ENCODE measurements around the gene COPS3. TPM values are rescaled to one million over a fixed set of nuclear protein-coding genes. Genes with fewer than 3 reads are reported as not detected.

Gene COPS3
- polyA plus RNA-seq, 1 donor from 2014 or later = 213 TPM

DNA sequence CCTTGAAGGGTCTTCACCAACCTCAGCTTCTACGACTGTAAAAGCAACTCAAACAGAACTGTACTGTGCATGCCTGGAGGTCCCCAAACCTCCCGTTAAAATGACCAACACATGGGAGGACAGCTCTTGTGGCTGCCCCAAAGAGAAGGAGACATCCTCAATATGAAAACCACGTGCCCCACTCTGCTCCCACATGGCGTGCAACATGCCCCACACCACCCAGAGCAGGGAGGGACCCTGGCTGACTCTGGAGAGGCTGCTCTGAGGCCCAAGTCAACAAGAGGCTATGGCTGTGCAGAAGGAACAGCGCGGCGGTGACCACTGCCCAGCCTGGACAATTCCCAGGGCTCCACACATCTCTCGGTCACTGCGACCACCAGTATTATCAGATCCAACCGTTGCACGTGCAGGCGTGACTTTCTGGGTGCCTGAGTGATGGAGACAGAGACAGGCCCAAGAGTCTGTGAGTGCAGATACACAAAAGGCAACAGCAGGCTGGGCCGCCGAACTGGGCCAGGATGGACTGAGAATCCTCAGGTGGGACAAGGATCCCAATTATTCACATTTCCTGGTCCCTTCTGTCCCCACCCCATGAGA, 76.3 kb downstream of the COPS3 start:
- H2AFZ ChIP-seq (ENCODE audit: low read depth, low read length) = no peak overlapping the region
- no peak overlapping the region for H3K9ac ChIP-seq (ENCODE audit: low read length)
- no peaks in the 10 kb centered on the region for H3F3A ChIP-seq (ENCODE audit: insufficient read depth, low read length, poor library complexity, severe bottlenecking)
- no peaks in the 10 kb centered on the region for H4K20me1 ChIP-seq (ENCODE audit: insufficient read depth)
- no peaks in the 10 kb centered on the region for H3K79me2 ChIP-seq (replicated peaks; ENCODE audit: insufficient read depth, low read length)
- H3K27me3 ChIP-seq (ENCODE audit: insufficient read depth, low read depth, low read length) = no peaks in the 10 kb centered on the region
- TF ChIP-seq POLR2AphosphoS5 (IDR thresholded peaks at IDR 0.05) = no peak
- no peak overlapping the region for H3K4me2 ChIP-seq (ENCODE audit: low read length)
- no peak overlapping the region for H3K4me3 ChIP-seq (ENCODE audit: low read length)
- no peaks in the 10 kb centered on the region for H3K9me3 ChIP-seq (ENCODE audit: low read length)
- no peaks in the 10 kb centered on the region for H3K9me2 ChIP-seq (ENCODE audit: insufficient read depth, low read length)
- H3K27ac ChIP-seq (ENCODE audit: low read length) = no peak overlapping the region
- H3K36me3 ChIP-seq (ENCODE audit: insufficient read depth, low read length) = no peaks in the 10 kb centered on the region

DNA sequence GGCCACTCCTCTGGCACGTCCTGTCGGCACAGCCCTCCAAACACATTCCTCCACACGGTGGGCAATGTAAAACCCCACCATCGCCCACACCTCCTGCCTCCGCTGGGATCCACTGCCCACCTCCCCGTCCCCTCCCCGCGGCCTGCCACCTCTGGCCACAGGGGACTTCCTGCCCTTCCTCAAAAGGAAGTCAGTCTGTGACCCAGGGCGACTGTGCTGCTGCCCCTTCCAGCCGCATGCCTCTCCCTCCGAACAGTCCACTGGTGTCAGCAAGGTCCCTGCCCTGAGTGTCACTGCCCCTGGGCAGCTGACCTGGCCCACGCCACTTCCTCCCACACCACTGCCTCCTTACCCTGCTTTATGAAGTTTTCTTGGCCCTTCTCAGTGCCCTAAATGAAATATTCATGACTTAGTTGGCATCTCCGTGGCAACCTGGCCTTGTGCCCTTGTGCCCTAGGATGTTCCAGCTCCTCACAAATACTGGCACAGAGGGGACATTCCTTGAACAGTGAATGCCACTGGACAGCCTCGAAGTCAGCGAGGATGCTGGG, 76.9 kb downstream of the COPS3 start:
- no peaks in the 10 kb centered on the region for H3K27me3 ChIP-seq (ENCODE audit: insufficient read depth, low read depth, low read length)
- H3K79me2 ChIP-seq (replicated peaks; ENCODE audit: insufficient read depth, low read length) = no peaks in the 10 kb centered on the region
- H2AFZ ChIP-seq (ENCODE audit: low read depth, low read length) = no peak overlapping the region
- no peak for TF ChIP-seq EP300 (conservative IDR thresholded peaks at IDR 0.05; ENCODE audit: poor library complexity, severe bottlenecking)
- TF ChIP-seq EZH2 (IDR thresholded peaks at IDR 0.05; ENCODE audit: borderline replicate concordance, insufficient read depth, low read length, poor library complexity, severe bottlenecking) = no peak
- TF ChIP-seq, protein P1, sequence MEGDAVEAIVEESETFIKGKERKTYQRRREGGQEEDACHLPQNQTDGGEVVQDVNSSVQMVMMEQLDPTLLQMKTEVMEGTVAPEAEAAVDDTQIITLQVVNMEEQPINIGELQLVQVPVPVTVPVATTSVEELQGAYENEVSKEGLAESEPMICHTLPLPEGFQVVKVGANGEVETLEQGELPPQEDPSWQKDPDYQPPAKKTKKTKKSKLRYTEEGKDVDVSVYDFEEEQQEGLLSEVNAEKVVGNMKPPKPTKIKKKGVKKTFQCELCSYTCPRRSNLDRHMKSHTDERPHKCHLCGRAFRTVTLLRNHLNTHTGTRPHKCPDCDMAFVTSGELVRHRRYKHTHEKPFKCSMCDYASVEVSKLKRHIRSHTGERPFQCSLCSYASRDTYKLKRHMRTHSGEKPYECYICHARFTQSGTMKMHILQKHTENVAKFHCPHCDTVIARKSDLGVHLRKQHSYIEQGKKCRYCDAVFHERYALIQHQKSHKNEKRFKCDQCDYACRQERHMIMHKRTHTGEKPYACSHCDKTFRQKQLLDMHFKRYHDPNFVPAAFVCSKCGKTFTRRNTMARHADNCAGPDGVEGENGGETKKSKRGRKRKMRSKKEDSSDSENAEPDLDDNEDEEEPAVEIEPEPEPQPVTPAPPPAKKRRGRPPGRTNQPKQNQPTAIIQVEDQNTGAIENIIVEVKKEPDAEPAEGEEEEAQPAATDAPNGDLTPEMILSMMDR (IDR thresholded peaks at IDR 0.05; ENCODE audit: poor library complexity, severe bottlenecking) = no peak
- TF ChIP-seq RAD21 (conservative IDR thresholded peaks at IDR 0.05) = no peak
- H3K4me3 ChIP-seq (ENCODE audit: low read length) = no peak overlapping the region
- H3K36me3 ChIP-seq (ENCODE audit: insufficient read depth, low read length) = no peaks in the 10 kb centered on the region
- no peaks in the 10 kb centered on the region for H3K9me2 ChIP-seq (ENCODE audit: insufficient read depth, low read length)
- no peaks in the 10 kb centered on the region for H3K9me3 ChIP-seq (ENCODE audit: low read length)
- no peaks in the 10 kb centered on the region for H3F3A ChIP-seq (ENCODE audit: insufficient read depth, low read length, poor library complexity, severe bottlenecking)
- no peaks in the 10 kb centered on the region for H4K20me1 ChIP-seq (ENCODE audit: insufficient read depth)
- H3K4me2 ChIP-seq (ENCODE audit: low read length) = no peak overlapping the region
- H3K9ac ChIP-seq (ENCODE audit: low read length) = no peak overlapping the region
- H3K27ac ChIP-seq (ENCODE audit: low read length) = no peak overlapping the region

DNA sequence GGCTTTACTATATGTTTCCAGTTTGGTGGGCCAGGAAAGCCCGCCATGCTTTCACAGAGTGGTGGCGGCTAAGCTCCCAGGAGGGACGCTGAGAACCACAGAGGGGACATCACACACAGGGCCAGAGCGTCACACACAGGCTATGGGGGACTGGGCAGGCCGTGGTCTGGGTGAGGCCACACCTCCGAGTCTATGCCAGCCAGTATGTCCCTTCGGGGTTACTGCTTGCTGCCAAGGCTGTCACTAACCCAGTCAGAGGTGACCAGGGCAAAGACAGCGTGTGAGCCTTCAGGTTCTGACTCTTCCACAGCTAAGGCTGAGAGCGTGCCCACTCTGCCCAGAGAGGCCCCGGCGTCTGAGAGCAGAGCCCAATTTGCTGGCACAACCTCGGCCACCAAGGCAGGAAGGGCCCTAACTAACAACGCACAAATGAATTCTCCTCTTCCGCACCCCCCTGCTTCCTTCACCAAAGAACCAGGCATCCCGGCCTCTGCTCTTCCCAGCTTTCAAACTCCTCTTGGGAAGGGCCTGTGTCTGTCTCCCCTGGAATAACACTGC, 77.8 kb downstream of the COPS3 start:
- Histone ChIP-seq H3K27ac (ENCODE audit: low read length) (no peak overlapping the region), H3K9me2 (ENCODE audit: insufficient read depth, low read length) (no peaks in the 10 kb centered on the region), H3K27me3 (ENCODE audit: insufficient read depth, low read depth, low read length) (no peaks in the 10 kb centered on the region), H3F3A (ENCODE audit: insufficient read depth, low read length, poor library complexity, severe bottlenecking) (no peaks in the 10 kb centered on the region), H3K9me3 (ENCODE audit: low read length) (no peaks in the 10 kb centered on the region), H3K79me2 (replicated peaks; ENCODE audit: insufficient read depth, low read length) (no peaks in the 10 kb centered on the region), H2AFZ (ENCODE audit: low read depth, low read length) (no peak overlapping the region), H3K9ac (ENCODE audit: low read length) (no peak overlapping the region), H3K36me3 (ENCODE audit: insufficient read depth, low read length) (no peaks in the 10 kb centered on the region), H3K4me3 (ENCODE audit: low read length) (no peak overlapping the region), H4K20me1 (ENCODE audit: insufficient read depth) (no peaks in the 10 kb centered on the region), H3K4me2 (ENCODE audit: low read length) (no peak overlapping the region)
- no peak for TF ChIP-seq MXI1 (conservative IDR thresholded peaks at IDR 0.05; ENCODE audit: poor library complexity, severe bottlenecking)
- TF ChIP-seq POLR2AphosphoS5 (IDR thresholded peaks at IDR 0.05) = no peak
- TF ChIP-seq TAF1 (IDR thresholded peaks at IDR 0.05; ENCODE audit: low read depth) = no peak
- TF ChIP-seq RAD21 (conservative IDR thresholded peaks at IDR 0.05) = no peak
- no peak for TF ChIP-seq EZH2 (IDR thresholded peaks at IDR 0.05; ENCODE audit: borderline replicate concordance, insufficient read depth, low read length, poor library complexity, severe bottlenecking)
- TF ChIP-seq EP300 (conservative IDR thresholded peaks at IDR 0.05; ENCODE audit: poor library complexity, severe bottlenecking) = no peak
- no peak for TF ChIP-seq SMC3 (conservative IDR thresholded peaks at IDR 0.05; ENCODE audit: poor library complexity)
- TF ChIP-seq, protein P1 (IDR thresholded peaks at IDR 0.05; ENCODE audit: poor library complexity, severe bottlenecking) = no peak
- TF ChIP-seq, protein P2, sequence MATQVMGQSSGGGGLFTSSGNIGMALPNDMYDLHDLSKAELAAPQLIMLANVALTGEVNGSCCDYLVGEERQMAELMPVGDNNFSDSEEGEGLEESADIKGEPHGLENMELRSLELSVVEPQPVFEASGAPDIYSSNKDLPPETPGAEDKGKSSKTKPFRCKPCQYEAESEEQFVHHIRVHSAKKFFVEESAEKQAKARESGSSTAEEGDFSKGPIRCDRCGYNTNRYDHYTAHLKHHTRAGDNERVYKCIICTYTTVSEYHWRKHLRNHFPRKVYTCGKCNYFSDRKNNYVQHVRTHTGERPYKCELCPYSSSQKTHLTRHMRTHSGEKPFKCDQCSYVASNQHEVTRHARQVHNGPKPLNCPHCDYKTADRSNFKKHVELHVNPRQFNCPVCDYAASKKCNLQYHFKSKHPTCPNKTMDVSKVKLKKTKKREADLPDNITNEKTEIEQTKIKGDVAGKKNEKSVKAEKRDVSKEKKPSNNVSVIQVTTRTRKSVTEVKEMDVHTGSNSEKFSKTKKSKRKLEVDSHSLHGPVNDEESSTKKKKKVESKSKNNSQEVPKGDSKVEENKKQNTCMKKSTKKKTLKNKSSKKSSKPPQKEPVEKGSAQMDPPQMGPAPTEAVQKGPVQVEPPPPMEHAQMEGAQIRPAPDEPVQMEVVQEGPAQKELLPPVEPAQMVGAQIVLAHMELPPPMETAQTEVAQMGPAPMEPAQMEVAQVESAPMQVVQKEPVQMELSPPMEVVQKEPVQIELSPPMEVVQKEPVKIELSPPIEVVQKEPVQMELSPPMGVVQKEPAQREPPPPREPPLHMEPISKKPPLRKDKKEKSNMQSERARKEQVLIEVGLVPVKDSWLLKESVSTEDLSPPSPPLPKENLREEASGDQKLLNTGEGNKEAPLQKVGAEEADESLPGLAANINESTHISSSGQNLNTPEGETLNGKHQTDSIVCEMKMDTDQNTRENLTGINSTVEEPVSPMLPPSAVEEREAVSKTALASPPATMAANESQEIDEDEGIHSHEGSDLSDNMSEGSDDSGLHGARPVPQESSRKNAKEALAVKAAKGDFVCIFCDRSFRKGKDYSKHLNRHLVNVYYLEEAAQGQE (IDR thresholded peaks at IDR 0.05; ENCODE audit: borderline replicate concordance) = no peak
